ENCODE results near the gene JADE1. TPM values are rescaled to one million over a fixed set of nuclear protein-coding genes. Genes with fewer than 3 reads are reported as not detected.

The JADE1 gene
- total and polyA plus RNA-seq, 2 of the 13 experiments (the other 11 are each of a cell fraction or from before 2014, with no cell fraction given) = 5.4 to 19.3 TPM

DNA sequence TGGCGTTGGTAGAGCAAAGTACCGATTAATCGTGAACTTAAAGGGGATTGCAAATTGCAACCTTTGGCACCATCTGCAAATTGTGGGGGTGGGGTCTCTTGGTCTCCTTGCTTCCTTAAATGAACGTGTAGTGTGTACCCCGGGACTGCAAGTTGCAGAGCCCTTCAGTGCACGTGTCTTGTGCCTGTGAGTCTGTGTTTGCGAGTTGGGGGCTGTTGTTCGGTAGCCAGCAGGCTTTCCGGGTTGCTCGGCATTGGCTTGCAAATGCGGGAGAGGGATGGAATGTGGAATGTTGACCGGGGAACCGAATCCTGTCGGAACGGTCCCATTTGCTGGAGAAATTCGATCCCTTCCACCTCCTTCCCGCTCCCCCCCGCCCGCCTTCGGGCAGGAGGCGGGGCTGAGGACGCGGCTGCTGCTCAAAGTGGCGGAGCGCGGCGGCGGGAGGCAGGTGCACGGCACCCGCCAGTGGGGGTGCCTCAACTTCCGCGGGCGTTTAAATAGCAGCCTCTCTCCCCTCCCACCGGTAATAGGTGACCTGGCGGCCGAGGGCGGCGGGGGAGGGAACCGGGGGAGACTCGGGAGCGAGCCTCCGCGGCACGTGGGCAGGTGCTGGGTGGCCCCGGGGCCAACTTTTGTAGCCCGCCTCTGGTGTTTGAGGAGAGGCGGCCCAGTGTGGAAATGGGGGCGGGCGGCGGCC is 1.5 kb downstream of the JADE1 start (continued):
- TF ChIP-seq, protein P1, sequence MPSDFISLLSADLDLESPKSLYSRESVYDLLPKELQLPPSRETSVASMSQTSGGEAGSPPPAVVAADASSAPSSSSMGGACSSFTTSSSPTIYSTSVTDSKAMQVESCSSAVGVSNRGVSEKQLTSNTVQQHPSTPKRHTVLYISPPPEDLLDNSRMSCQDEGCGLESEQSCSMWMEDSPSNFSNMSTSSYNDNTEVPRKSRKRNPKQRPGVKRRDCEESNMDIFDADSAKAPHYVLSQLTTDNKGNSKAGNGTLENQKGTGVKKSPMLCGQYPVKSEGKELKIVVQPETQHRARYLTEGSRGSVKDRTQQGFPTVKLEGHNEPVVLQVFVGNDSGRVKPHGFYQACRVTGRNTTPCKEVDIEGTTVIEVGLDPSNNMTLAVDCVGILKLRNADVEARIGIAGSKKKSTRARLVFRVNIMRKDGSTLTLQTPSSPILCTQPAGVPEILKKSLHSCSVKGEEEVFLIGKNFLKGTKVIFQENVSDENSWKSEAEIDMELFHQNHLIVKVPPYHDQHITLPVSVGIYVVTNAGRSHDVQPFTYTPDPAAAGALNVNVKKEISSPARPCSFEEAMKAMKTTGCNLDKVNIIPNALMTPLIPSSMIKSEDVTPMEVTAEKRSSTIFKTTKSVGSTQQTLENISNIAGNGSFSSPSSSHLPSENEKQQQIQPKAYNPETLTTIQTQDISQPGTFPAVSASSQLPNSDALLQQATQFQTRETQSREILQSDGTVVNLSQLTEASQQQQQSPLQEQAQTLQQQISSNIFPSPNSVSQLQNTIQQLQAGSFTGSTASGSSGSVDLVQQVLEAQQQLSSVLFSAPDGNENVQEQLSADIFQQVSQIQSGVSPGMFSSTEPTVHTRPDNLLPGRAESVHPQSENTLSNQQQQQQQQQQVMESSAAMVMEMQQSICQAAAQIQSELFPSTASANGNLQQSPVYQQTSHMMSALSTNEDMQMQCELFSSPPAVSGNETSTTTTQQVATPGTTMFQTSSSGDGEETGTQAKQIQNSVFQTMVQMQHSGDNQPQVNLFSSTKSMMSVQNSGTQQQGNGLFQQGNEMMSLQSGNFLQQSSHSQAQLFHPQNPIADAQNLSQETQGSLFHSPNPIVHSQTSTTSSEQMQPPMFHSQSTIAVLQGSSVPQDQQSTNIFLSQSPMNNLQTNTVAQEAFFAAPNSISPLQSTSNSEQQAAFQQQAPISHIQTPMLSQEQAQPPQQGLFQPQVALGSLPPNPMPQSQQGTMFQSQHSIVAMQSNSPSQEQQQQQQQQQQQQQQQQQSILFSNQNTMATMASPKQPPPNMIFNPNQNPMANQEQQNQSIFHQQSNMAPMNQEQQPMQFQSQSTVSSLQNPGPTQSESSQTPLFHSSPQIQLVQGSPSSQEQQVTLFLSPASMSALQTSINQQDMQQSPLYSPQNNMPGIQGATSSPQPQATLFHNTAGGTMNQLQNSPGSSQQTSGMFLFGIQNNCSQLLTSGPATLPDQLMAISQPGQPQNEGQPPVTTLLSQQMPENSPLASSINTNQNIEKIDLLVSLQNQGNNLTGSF (CRISPR knock-in tag; IDR thresholded peaks at IDR 0.05) = no peak
- TF ChIP-seq PLRG1 (conservative IDR thresholded peaks at IDR 0.05) (no peak), ZMYM3 (CRISPR knock-in tag; IDR thresholded peaks at IDR 0.05) (peak; percentile 28; the same call in 1 of the 2 replicates), MXI1 (IDR thresholded peaks at IDR 0.05; ENCODE audit: borderline replicate concordance, low read depth, low read length) (peak; percentile 70; the same call in 2 of the 3 replicates), HNRNPL (IDR thresholded peaks at IDR 0.05; ENCODE audit: low read depth, low read length) (no peak)
- TF ChIP-seq, protein P2, sequence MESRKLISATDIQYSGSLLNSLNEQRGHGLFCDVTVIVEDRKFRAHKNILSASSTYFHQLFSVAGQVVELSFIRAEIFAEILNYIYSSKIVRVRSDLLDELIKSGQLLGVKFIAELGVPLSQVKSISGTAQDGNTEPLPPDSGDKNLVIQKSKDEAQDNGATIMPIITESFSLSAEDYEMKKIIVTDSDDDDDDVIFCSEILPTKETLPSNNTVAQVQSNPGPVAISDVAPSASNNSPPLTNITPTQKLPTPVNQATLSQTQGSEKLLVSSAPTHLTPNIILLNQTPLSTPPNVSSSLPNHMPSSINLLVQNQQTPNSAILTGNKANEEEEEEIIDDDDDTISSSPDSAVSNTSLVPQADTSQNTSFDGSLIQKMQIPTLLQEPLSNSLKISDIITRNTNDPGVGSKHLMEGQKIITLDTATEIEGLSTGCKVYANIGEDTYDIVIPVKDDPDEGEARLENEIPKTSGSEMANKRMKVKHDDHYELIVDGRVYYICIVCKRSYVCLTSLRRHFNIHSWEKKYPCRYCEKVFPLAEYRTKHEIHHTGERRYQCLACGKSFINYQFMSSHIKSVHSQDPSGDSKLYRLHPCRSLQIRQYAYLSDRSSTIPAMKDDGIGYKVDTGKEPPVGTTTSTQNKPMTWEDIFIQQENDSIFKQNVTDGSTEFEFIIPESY (CRISPR knock-in tag; IDR thresholded peaks at IDR 0.05) = no peak
- TF ChIP-seq, protein P3, sequence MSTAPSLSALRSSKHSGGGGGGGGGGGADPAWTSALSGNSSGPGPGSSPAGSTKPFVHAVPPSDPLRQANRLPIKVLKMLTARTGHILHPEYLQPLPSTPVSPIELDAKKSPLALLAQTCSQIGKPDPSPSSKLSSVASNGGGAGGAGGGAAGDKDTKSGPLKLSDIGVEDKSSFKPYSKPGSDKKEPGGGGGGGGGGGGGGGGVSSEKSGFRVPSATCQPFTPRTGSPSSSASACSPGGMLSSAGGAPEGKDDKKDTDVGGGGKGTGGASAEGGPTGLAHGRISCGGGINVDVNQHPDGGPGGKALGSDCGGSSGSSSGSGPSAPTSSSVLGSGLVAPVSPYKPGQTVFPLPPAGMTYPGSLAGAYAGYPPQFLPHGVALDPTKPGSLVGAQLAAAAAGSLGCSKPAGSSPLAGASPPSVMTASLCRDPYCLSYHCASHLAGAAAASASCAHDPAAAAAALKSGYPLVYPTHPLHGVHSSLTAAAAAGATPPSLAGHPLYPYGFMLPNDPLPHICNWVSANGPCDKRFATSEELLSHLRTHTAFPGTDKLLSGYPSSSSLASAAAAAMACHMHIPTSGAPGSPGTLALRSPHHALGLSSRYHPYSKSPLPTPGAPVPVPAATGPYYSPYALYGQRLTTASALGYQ (CRISPR knock-in tag; IDR thresholded peaks at IDR 0.05) = no peak
- TF ChIP-seq, protein P4, sequence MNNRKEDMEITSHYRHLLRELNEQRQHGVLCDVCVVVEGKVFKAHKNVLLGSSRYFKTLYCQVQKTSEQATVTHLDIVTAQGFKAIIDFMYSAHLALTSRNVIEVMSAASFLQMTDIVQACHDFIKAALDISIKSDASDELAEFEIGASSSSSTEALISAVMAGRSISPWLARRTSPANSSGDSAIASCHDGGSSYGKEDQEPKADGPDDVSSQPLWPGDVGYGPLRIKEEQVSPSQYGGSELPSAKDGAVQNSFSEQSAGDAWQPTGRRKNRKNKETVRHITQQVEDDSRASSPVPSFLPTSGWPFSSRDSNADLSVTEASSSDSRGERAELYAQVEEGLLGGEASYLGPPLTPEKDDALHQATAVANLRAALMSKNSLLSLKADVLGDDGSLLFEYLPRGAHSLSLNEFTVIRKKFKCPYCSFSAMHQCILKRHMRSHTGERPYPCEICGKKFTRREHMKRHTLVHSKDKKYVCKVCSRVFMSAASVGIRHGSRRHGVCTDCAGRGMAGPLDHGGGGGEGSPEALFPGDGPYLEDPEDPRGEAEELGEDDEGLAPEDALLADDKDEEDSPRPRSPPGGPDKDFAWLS (CRISPR knock-in tag; IDR thresholded peaks at IDR 0.05; ENCODE audit: borderline replicate concordance) = no peak
- TF ChIP-seq, protein P5, sequence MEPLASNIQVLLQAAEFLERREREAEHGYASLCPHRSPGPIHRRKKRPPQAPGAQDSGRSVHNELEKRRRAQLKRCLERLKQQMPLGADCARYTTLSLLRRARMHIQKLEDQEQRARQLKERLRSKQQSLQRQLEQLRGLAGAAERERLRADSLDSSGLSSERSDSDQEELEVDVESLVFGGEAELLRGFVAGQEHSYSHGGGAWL (CRISPR knock-in tag; IDR thresholded peaks at IDR 0.05) = no peak; the same call in 1 of the 2 replicates
- TF ChIP-seq, protein P6, sequence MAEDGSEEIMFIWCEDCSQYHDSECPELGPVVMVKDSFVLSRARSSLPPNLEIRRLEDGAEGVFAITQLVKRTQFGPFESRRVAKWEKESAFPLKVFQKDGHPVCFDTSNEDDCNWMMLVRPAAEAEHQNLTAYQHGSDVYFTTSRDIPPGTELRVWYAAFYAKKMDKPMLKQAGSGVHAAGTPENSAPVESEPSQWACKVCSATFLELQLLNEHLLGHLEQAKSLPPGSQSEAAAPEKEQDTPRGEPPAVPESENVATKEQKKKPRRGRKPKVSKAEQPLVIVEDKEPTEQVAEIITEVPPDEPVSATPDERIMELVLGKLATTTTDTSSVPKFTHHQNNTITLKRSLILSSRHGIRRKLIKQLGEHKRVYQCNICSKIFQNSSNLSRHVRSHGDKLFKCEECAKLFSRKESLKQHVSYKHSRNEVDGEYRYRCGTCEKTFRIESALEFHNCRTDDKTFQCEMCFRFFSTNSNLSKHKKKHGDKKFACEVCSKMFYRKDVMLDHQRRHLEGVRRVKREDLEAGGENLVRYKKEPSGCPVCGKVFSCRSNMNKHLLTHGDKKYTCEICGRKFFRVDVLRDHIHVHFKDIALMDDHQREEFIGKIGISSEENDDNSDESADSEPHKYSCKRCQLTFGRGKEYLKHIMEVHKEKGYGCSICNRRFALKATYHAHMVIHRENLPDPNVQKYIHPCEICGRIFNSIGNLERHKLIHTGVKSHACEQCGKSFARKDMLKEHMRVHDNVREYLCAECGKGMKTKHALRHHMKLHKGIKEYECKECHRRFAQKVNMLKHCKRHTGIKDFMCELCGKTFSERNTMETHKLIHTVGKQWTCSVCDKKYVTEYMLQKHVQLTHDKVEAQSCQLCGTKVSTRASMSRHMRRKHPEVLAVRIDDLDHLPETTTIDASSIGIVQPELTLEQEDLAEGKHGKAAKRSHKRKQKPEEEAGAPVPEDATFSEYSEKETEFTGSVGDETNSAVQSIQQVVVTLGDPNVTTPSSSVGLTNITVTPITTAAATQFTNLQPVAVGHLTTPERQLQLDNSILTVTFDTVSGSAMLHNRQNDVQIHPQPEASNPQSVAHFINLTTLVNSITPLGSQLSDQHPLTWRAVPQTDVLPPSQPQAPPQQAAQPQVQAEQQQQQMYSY (CRISPR knock-in tag; IDR thresholded peaks at IDR 0.05) = peak; percentile 82
